GM12891 (cell line): ENCODE results near the gene LANCL1.

Experiments
- PAX5 ChIP-seq: IDR thresholded peaks from 2 replicates; pipeline ENCODE4 v1.6.1; 2011; ENCODE audit warnings: low read length, moderate library complexity, mild to moderate bottlenecking; ENCODE audit not compliant: insufficient read depth, severe bottlenecking
- POLR2A ChIP-seq: IDR thresholded peaks from 2 replicates; pipeline ENCODE4 v1.6.1; 2011; ENCODE audit warnings: low read depth, low read length, control low read depth
- POLR2AphosphoS5 ChIP-seq: IDR thresholded peaks from 2 replicates; pipeline ENCODE4 v1.6.1; 2011; ENCODE audit warnings: low read depth, low read length, control low read depth
- POU2F2 ChIP-seq: IDR thresholded peaks from 2 replicates; pipeline ENCODE4 v1.6.1; 2011; ENCODE audit warnings: low read depth, mild to moderate bottlenecking, control low read depth, low read length, moderate library complexity
- TAF1 ChIP-seq: IDR thresholded peaks from 2 replicates; pipeline ENCODE4 v1.6.1; 2011; ENCODE audit warnings: low read depth, low read length, control low read depth

DNA sequence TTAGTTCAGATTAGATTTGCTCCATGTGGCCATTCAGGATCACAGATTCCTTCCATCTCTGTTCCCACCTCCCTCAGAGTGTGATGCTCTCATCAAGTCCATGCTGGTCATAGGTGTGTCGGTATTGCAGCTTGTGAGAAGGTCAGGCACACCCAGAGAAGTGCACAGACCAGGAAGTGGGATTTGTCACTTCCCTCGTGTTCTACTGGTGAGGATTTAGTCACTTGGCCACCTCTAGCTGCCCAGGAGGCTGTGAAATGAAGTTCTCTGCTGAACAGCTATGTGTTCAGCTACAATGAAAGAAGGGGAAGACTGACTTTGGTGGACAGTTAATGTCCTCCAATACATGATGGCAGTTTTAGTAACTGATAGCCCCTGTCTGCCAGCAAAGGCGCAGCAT, 3.5 kb upstream of the LANCL1 start:
- TF ChIP-seq POLR2A (no peak), POLR2AphosphoS5 (no peak), PAX5 (no peak), TAF1 (no peak), POU2F2 (no peak)
